ENCODE data around the gene ANKK1. TPM values are rescaled to one million over a fixed set of nuclear protein-coding genes. Genes with fewer than 3 reads are reported as not detected.

ANKK1 gene

Small RNAs within 50 kb of the gene (small RNA-seq; reads per million reads assigned to genes)
- not detected for gene MIR4301 (ENCODE audit: insufficient read depth)

Measured in mesendoderm (in vitro differentiated cells).